Activated CD4-positive, CD25-positive, alpha-beta regulatory T cell treated with anti-CD3 and anti-CD28 coated beads, Interleukin-2, amount 50 U/mL, for 16 hours (primary cell): ENCODE data around the gene ESR1.
"Not testable (repeated sequence)": the region's sequence is repeated elsewhere in the genome, so short reads cannot be mapped to it uniquely, and the experiment has no call there.

Source experiments
- DNase-seq: peaks from one replicate; pipeline ENCODE4 v3.0.0-alpha.2; 2020; ENCODE audit warnings: low read depth, low spot score

ESR1 gene

DNA sequence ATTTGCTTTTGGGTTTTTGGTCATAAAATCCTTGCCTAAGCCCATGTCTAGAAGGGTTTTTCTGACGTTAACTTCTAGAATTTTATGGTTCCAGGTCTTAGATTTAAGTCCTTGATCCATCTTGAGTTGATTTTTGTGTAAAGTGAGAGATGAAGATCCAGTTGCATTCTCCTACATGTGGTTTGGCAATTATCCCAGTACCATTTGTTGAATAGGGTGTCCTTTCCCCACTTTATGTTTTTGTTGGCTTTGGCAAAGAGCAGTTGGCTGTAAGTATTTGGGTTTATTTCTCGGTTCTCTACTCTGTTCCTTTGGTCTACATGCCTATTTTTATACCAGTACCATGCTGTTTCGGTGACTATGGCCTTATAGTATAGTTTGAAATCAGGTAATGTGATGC, 86.9 kb downstream of the ESR1 start:
- DNase-seq, result not testable (repeated sequence)

- DNase-seq, result not testable (repeated sequence)
Measured at GRCh38 chr6:151899221-151899620, 91.7 kb downstream of the ESR1 start.

- DNase-seq, result not testable (repeated sequence)
Measured at GRCh38 chr6:151899796-151900195, 92.3 kb downstream of the ESR1 start.

DNA sequence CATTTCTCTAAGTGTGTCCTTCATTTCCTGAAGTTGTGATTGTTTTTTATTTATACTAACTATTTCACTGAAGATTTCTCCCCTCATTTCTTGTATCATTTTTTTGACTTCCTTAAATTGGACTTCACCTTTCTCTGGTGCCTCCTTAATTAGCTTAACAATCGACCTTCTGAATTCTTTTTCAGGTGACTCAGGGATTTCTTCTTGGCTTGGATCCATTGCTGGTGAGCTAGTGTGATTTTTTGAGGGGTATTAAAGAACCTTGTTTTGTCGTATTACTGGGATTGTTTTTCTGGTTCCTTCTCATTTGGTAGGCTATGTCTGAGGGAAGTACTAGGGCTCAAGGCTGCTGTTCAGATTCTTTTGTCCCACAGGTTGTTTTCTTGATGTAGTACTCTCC, 92.8 kb downstream of the ESR1 start:
- no peak for DNase-seq

DNA sequence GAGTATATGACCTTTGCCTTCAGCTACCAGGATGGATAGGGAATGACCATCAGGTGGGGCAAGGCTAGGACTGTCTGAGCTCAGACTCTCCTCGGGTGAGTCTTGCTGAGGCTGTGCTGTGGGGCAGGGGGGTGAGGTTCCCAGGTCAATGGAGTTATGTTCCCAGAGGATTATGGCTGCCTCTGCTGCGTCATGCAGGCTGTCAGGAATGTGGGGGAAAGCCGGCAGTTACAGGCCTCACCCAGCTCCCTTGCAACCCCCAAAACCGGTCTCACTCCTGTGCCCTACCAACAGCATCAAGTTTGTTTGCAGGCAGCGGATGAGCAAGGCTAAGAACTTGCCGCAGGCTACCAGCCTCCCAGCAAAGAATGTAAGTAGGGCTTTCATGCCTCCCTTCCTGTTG, 93.5 kb downstream of the ESR1 start:
- no peak for DNase-seq

- no peak for DNase-seq
Measured at GRCh38 chr6:151904631-151905030, 97.1 kb downstream of the ESR1 start.

DNA sequence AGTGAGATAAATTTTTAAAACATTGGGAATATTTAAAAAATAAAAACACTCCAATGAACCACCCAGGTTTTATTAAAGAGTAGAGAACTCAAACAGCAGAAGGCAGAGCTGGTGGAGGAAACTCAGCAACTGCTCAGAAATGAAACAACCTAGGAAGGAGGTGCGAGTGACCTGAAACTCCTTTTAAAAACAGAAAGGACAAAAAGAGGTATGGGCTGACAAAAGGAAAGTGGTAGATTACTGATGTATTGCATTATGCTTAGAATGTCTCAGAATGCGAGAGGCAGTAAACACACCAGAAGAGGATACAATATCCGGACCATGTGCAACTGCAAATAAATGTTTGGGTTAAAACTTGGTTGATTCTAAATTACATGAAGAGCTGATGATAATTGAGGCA, 97.6 kb downstream of the ESR1 start:
- no peak for DNase-seq

DNA sequence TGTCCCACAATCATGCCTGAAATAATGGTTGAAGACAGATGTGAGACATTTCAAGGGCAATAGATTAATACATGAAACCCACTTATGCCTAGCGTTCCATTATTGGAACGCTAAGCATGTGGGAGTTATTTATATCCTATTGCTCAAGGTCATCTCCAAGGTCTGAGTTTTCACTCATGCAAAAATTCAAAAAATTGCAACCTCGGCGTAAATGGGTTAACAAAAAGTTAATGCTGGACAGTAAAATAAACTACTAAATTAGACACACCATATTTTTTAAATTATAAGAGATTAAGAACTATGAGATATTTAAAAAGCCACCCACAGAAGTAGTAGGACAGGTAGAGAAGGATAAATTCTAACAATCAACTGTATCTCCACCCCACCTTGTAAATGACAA, 98.4 kb downstream of the ESR1 start:
- no peak for DNase-seq

DNA sequence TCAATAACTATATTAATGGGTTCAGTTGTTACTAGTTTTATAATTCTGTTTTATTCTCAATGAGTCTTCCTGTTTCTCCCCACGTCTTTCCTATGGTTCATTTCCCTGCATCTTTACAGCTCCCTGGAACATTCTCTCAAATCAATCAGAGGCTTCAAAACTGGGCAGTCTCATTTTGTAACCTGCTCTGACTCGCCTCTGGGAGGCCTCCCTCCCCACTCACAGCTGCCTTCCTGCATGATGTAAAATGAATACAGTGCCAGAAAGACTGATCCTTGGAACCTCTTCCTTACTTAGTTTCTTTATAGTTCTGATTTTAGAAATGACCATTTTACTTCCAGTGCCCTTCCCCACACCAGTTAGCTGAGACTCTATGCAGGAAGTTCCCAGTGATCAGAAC, 103.9 kb downstream of the ESR1 start:
- DNase-seq, result no peak

DNA sequence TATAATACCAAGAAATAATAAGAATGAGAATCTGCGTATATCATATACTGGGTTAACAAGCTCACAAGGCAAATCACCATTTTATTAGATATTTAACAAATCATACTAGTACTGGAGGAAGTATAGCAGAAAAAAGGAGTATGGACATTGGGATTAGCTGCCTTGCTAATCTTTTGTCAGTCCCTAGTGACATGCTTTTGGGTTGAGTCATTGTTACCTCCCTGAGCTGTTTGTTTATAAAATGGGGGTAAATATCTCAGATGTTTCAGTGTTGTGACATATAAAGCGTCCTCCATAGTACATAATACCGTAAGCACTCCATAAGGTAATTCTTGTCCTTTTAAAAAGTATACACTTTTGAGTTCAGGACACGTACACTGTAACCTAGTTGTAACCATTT, 107.0 kb downstream of the ESR1 start:
- DNase-seq, result no peak

DNA sequence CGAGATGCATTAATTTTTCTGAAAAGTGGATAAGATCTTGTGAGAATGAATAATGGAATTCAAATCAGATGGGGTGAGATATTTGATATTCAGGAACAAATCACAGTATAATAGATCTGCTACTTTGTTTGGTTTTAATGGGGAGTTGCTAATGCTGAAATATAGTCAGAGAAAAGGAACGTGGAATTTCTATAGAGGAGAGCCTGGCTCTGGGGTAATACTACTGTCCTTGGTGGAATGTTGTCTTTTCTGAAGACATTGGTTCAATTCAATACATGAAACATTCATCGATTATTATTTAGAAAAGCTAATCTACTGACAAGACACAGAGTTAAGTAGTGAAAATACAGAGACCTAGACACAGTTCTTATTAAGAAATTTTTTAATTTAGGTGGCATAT, 108.6 kb downstream of the ESR1 start:
- no peak for DNase-seq

DNA sequence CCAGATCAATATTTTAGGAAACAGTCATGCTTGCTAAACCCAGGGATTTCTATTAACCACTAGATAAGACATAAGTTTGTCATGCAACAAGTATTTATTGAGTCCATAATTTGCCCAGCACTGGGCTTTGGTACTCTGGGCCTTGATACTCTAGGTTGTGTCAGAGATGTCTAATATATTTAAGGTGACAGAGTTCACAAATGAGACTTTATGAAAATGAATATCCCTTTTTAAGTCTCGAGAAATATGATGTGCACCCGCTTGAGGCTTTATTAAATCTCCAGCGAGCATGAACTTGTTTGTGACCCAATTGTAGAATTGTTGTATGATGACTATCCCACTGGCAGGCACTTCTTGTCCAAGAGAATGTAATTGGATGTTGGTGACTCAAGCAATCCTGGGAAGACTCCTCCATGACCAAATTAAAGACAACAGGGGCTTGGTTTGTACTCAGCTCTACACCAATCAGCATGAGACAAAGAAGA, 109.2 kb downstream of the ESR1 start:
- no peak for DNase-seq

DNA sequence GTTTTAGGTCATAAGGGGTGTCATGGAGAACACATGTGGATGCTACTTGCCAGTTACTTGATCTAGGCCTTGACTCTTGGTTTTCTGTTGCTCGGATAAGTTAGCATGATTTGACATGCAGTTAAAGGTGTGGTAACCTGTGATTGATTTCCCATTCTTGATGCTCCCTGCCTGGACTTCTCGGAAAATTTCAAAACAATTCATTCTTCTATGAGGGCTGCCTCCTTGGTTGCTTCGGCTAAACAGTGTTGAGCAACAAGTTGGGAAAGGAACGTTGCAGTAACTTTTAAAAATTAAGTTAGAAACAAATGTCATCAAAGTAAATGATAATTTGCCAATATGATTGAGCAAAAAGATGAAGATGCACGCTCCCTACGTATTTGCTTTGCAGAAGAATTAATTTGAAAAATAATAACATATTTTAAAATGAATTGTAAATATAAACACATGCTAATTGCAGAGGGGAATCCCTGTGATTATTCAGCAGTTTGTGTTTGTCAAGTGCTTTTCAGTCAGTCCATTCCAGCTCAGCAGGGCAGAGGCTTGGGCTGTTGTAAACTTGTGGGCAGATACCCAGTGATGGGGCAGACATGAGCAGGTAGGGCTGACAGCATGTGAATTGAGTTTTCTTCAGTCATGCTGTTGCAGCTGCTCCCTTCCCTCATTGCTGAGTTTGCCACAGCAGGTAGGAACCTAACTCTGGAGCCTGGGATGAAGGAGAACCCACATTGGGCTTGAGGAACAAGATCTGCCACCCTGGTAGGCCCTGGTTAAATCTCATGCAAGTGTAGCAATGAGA, 110.2 kb downstream of the ESR1 start:
- no peak for DNase-seq

GRCh38 chr6:151940307-151940706, 132.8 kb downstream of the ESR1 start:
- DNase-seq, result no peak

GRCh38 chr6:151948002-151948743, 140.7 kb downstream of the ESR1 start:
- DNase-seq, result no peak

DNA sequence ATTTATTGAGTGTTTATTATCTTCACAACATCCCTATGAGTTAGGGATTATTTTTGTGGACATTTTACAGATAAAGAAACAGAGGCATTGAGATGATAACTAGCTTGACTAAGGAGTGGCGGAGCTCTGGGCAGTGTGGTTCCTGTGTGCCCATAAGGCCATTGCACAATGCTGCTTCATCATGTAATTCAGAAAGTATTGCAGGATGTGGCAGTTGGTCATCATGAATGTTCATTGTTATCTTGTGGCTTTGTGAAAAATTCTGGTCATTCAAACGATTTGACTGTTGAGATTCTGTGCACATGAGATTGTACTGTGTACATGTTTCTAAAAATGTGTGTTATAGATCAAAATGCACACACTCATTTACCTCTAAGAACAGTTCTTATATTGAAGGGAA, 150.8 kb downstream of the ESR1 start:
- DNase-seq, result no peak

DNA sequence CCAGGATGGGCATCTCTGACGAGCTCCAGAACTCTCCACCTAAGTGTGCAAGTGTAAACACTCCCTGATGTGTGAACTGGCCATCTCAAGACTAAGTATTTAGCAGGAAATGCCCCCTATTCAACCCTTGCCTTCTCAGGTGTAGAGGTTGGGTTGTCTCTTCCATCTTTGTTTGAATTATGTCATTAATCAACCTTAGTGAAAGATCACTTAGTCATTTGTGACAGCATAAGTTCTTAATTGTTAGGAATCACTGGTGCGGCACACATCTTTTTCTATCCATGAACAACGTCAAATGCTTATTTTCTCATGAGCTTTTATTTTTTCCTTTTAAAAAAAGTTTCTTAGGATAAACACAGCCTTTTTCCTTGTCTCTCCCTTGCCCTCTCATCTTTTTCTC, 151.6 kb downstream of the ESR1 start:
- no peak for DNase-seq

DNA sequence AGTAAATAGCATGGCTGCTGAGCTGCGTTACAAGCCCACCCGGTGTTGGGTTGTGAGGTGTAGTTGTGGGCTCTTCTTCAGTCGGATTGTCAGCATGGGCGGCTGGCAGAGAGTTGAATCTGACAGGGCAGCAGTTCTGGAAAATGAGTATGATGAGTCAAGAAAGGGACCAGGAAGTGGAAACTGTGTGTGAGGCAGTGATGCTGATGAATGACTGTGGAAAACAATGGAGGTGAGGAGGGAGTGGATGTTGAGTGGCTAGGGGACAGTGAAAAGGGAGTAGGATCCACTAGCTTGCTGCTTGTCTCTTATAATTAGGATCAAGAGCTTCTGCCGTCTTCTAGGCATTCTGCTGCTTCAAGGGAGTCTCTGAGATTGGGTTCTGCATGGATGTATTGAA, 154.3 kb downstream of the ESR1 start:
- no peak for DNase-seq

- DNase-seq, result no peak
Measured at GRCh38 chr6:151962246-151962846, 154.9 kb downstream of the ESR1 start.

GRCh38 chr6:151963001-151963400, 155.5 kb downstream of the ESR1 start:
- DNase-seq, result no peak

DNA sequence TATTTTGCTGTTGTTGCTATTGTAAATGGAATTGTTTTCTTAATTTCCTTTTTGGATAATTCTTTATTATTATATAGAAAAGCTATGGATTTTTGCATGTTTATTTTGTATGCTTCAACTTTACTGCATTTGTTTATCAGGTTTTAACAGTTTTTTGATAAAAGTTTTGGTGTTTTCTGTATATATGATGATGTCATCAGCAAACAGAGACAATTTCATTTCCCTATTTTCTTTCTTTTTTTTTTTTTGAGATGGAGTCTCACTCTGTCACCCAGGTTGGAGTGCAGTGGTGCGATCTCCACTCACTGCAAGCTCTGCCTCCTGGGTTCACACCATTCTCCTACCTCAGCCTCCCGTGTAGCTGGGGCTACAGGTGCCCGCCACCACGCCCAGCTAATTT, 156.9 kb downstream of the ESR1 start:
- DNase-seq, result not testable (repeated sequence)

- no peak for DNase-seq
Measured at GRCh38 chr6:151974061-151974617, 166.7 kb downstream of the ESR1 start.
